Stimulated activated CD8-positive, alpha-beta memory T cell treated with anti-CD3 and anti-CD28 coated beads, Interleukin-2, amount 100 ng/mL, for 1 hour (primary cell): ENCODE measurements around the gene PFDN6.

Experiments
- DNase-seq, 2 donors: peaks; one replicate each; pipeline ENCODE4 v3.0.0-alpha.2; 2020; ENCODE audit warnings: low read depth in 2 of 2

PFDN6 gene

GRCh38 chr6:33295621-33296369 is 6.4 kb downstream of the PFDN6 start:
- DNase-seq: no peak

DNA sequence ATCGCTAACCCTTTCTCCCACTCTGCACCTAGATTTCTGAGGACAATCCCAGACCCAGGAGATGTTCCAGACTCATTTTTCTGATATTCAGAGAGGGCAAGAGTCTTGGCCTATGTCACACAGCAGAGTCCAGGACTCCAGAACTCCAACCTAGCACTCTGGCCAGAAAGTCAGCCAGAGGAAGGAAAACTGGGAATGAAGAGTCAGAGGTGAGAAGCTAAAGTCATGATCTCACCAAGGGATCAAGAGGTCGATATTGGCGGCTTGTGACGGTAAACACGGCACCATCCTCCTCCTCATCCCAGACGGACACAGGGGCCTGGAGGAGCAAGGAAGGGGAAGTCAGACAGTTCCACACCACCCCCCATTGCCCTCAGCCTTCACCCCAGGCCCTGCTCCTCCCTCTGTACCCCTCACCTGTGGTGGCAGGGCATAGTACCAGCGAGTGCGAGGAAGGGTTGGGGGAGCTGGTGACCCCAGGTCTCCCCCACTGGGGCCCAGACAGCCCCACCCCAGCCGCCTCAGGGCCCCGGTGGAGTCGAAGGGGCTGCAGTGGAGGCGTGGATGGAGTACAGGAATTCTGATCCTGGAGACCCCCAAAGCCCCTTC is 7.5 kb downstream of the PFDN6 start:
- no peak for DNase-seq

GRCh38 chr6:33297406-33297955 is 8.1 kb downstream of the PFDN6 start:
- DNase-seq: no peak

- peak in 1 of 2 donors; percentile 17 for DNase-seq
Measured at GRCh38 chr6:33297956-33298772, 8.8 kb downstream of the PFDN6 start.

DNA sequence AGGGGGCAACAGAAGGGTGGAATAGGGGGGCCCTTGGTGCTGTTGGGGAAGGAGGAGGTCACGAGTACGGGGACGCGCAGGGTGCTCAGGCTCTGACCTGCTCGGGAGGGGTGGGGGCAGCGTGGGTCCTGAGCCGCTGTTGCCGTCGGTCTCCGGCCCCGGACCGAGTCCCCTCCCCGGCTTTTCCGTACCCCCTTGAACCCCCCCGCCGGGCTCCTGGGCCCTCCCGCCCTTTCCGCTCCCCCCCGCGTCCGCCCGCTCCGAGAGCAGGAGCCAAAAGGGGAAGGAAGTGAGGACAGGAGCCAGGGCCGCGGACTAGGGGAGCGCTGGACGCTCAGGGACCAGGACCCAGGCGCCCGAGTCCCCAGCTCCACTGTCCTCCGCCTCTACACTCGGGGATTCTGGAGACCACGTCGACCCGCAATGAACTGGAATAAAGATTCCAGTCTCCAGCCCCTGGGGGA is 9.4 kb downstream of the PFDN6 start, which contains the start of gene RGL2:
RGL2 (minus strand) TSS at position 170 of the 464 bp plus-strand sequence. CDS start 332 bp downstream, outside the sequence.
- peak in 1 of 2 donors; percentile 48 for DNase-seq

GRCh38 chr6:33299237-33299944 is 10.0 kb downstream of the PFDN6 start:
- peak; percentile 88 to 91 for DNase-seq

- no peak for DNase-seq
Measured at GRCh38 chr6:33301877-33302276, 12.5 kb downstream of the PFDN6 start.

DNA sequence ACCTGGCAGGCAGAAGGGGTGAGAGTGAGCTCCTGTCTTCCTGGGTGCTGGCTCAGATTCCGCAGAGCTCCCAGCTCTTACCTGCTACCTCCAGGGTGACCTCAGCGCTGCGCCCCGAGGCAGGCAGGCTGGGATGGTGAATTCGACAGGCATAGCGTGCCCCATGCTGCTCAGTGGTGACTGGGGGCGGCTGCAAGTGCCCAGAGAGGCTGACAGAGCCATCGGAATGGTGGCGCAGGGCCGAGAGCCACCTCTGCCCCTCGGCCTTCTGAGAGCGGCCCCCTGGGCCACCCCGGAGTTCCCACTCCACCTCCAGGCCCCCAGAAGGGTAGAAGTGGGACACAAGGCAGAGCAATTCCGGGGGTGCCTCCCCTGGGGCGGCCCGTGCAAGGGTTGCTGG is 14.8 kb downstream of the PFDN6 start:
- DNase-seq: no peak

GRCh38 chr6:33305052-33305451 is 15.7 kb downstream of the PFDN6 start:
- no peak for DNase-seq

GRCh38 chr6:33306356-33306755 is 17.0 kb downstream of the PFDN6 start:
- DNase-seq: no peak

- DNase-seq: peak; percentile 58 to 73
Measured at GRCh38 chr6:33312361-33313104, 23.1 kb downstream of the PFDN6 start.

DNA sequence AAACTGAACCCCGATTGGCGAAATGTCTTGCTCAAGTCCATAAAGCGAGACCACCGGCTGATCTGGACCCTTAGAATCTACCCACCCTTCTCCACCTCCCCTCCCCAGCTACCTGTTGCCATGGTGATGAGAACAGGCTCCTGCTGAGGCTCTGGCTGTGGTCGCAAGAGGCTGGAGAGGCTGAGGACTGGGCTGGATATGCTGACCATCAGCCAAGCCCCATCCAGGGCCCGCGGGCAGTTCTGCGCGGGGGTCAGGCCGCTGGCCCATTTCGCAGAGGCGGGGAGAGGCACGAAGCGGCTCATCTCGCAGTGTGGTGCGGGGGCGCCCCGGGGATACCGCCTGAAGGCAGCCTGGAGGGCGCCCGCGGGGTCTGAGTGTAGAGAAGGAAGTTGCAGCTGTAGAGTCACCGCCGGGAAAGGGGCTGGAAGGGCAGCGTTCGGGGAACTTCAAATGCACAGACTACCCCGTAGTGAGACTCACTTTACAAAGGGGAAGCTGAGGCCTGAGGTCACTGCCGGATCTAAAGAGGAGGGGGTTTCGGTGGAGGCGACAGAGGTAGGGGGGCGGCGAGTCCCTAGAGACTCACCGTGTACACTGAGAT is 23.8 kb downstream of the PFDN6 start:
- DNase-seq: no peak

GRCh38 chr6:33313709-33314514 is 24.5 kb downstream of the PFDN6 start, which contains the start of gene TAPBP:
TSS of gene TAPBP (minus strand) at chr6:33314078. CDS start at chr6:33314041, 37 bp downstream.
- DNase-seq: peak; percentile 72 to 75

DNA sequence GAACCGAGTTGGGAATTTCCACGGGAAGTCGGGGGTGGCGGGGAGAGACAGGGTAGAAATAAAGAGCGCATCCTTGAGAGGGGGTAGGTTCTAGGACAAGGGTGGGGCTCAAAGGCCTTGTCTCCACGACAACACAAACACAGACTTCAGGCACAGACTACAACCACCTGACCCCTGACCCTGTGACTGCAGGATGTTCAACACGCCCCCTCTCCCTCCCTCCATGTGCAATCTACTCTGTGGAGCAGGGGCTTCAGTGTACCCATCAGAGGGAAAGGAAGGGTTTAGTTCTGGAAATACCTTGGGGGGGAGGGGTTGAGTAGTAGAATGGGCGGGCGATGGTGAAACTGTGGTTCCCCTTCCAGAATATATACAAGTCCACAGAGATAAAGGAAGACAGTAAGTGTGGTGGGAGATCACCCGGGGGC is 25.1 kb downstream of the PFDN6 start:
- peak in 1 of 2 donors; percentile 47 for DNase-seq

GRCh38 chr6:33314943-33315792 is 25.8 kb downstream of the PFDN6 start:
- no peak for DNase-seq

- no peak for DNase-seq
Measured at GRCh38 chr6:33315793-33316602, 26.6 kb downstream of the PFDN6 start.
